ENCODE results near the gene CDKN2B.

CDKN2B gene

DNA sequence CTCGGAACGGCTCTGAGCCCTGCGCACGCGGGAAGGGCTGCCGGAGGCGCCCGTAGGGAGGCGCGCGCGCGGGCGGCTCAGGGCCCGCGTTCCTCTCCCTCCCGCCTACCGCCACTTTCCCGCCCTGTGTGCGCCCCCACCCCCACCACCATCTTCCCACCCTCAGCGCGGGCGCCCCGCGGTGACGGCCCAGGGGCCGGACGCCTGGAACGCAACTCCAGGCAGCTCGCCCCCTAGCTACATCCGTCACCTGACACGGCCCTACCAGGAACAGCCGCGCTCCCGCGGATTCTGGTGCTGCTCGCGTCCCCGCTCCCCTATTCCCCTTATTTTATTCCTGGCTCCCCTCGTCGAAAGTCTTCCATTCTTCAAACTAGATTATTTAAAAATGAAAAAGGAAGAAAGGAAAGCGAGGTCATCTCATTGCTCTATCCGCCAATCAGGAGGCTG, 14.5 kb downstream of the CDKN2B start, which contains the start of gene CDKN2B-AS1:
Gene CDKN2B-AS1, plus strand, starts transcription at position 236 of the 450 bp plus-strand sequence.
- TF ChIP-seq, protein P1, sequence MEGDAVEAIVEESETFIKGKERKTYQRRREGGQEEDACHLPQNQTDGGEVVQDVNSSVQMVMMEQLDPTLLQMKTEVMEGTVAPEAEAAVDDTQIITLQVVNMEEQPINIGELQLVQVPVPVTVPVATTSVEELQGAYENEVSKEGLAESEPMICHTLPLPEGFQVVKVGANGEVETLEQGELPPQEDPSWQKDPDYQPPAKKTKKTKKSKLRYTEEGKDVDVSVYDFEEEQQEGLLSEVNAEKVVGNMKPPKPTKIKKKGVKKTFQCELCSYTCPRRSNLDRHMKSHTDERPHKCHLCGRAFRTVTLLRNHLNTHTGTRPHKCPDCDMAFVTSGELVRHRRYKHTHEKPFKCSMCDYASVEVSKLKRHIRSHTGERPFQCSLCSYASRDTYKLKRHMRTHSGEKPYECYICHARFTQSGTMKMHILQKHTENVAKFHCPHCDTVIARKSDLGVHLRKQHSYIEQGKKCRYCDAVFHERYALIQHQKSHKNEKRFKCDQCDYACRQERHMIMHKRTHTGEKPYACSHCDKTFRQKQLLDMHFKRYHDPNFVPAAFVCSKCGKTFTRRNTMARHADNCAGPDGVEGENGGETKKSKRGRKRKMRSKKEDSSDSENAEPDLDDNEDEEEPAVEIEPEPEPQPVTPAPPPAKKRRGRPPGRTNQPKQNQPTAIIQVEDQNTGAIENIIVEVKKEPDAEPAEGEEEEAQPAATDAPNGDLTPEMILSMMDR (conservative IDR thresholded peaks at IDR 0.05; ENCODE audit: low read depth, low read length), result peak; percentile 12; the same call in 1 of the 2 replicates
- peak within 1 kb of the TSS; percentile 94 for H3K4me2 ChIP-seq
- H3K4me1 ChIP-seq (ENCODE audit: low read depth, poor library complexity, severe bottlenecking), result peaks cover 38% of the 10 kb centered on the region

DNA sequence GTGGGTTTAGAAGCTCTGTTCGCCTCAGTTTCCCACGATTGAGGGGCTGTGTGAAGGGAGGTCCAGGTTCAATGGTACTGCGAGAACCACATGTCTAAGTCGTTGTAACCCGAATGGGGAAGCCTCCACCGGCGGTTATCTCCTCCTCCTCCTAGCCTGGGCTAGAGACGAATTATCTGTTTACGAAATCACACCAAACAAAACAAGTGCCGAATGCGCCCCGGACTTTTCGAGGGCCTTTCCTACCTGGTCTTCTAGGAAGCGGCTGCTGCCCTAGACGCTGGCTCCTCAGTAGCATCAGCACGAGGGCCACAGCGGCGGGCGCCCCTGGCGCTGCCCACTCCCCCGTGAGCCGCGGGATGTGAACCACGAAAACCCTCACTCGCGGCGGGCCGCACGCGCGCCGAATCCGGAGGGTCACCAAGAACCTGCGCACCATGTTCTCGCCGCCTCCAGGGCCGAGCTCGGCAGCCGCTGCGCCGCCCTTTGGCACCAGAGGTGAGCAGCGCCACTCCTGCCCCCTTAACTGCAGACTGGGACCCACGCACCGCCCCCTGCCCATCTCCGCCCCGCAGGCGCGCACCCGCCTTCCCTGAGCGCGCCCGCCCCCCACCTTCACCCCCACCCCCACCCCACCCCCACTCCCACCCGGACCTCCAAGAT, 15.1 kb downstream of the CDKN2B start, which contains the start of gene CDKN2A:
Gene CDKN2A, minus strand, starts transcription at position 500 of the 663 bp plus-strand sequence.
- H3K27me3 ChIP-seq (ENCODE audit: insufficient read depth, low read depth), result no peaks in the 10 kb centered on the region
- peak within 1 kb of the TSS; percentile 99 for H3K9ac ChIP-seq
- H3K36me3 ChIP-seq (ENCODE audit: insufficient read depth), result peaks cover 17% of the 10 kb centered on the region; the same call in 1 of the 2 replicates
- 0 out of 2 replicates have a peak, but pooled peaks cover 10% of the 10 kb centered on the region for H4K20me1 ChIP-seq (ENCODE audit: insufficient read depth)
- TF ChIP-seq, protein P1 (conservative IDR thresholded peaks at IDR 0.05; ENCODE audit: low read depth, low read length), result no peak
- peaks cover 40% of the 10 kb centered on the region for H3K4me1 ChIP-seq (ENCODE audit: low read depth, poor library complexity, severe bottlenecking)
- H3K4me2 ChIP-seq, result peak within 1 kb of the TSS; percentile 94
- peak within 1 kb of the TSS; percentile 99 for H3K27ac ChIP-seq
- peaks cover 89% of the 10 kb centered on the region for H3K79me2 ChIP-seq (ENCODE audit: insufficient read depth, low read depth)
- H2AFZ ChIP-seq (ENCODE audit: low read depth), result peak within 1 kb of the TSS; percentile 58
- H3K4me3 ChIP-seq (IDR thresholded peaks at IDR 0.05; ENCODE audit: insufficient read depth, low read depth, low read length), result no peak within 1 kb of the TSS

More for the DNA sequence above, 14.5 kb downstream of the CDKN2B start, which contains the start of gene CDKN2B-AS1:
- Histone ChIP-seq H3K9ac (peak within 1 kb of the TSS; percentile 99), H3K79me2 (ENCODE audit: insufficient read depth, low read depth) (peaks cover 87% of the 10 kb centered on the region), H3K4me3 (IDR thresholded peaks at IDR 0.05; ENCODE audit: insufficient read depth, low read depth, low read length) (no peak within 1 kb of the TSS), H3K27me3 (ENCODE audit: insufficient read depth, low read depth) (no peaks in the 10 kb centered on the region), H2AFZ (ENCODE audit: low read depth) (peak within 1 kb of the TSS; percentile 58), H3K27ac (peak within 1 kb of the TSS; percentile 99), H3K36me3 (ENCODE audit: insufficient read depth) (peaks cover 17% of the 10 kb centered on the region; the same call in 1 of the 2 replicates), H4K20me1 (ENCODE audit: insufficient read depth) (0 out of 2 replicates have a peak, but pooled peaks cover 10% of the 10 kb centered on the region)

DNA sequence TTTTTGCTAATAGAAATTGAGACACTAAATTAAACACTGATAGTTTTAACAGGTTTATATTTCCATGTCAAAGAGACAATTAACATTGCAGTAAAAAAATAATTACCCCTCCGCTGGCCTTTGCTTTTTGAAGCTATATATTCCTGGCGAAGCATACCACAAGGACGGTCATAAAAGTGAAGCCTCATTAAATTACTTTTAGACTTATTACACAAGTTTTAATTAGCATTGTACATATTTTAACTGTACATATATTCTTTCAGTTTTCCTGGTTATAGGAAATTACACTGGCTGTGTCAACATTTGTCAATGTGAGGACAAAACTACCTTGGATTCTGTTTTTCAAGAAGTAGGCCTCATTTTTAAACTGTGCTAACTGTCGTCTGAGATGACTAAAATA, 16.1 kb downstream of the CDKN2B start:
- H3K36me3 ChIP-seq (ENCODE audit: insufficient read depth), result peaks cover 17% of the 10 kb centered on the region; the same call in 1 of the 2 replicates
- no peak overlapping the region for H3K4me3 ChIP-seq (IDR thresholded peaks at IDR 0.05; ENCODE audit: insufficient read depth, low read depth, low read length)
- peak overlapping the region; percentile 99 for H3K27ac ChIP-seq
- no peak overlapping the region for H2AFZ ChIP-seq (ENCODE audit: low read depth)
- peaks cover 40% of the 10 kb centered on the region for H3K4me1 ChIP-seq (ENCODE audit: low read depth, poor library complexity, severe bottlenecking)
- H4K20me1 ChIP-seq (ENCODE audit: insufficient read depth), result peaks cover 10% of the 10 kb centered on the region; the same call in 1 of the 2 replicates
- no peaks in the 10 kb centered on the region for H3K27me3 ChIP-seq (ENCODE audit: insufficient read depth, low read depth)
- TF ChIP-seq, protein P1 (conservative IDR thresholded peaks at IDR 0.05; ENCODE audit: low read depth, low read length), result no peak
- H3K4me2 ChIP-seq, result peak overlapping the region; percentile 94
- H3K9ac ChIP-seq, result peak overlapping the region; percentile 99
- peaks cover 90% of the 10 kb centered on the region for H3K79me2 ChIP-seq (ENCODE audit: insufficient read depth, low read depth)

- Histone ChIP-seq H3K4me3 (IDR thresholded peaks at IDR 0.05; ENCODE audit: insufficient read depth, low read depth, low read length) (no peak overlapping the region), H3K79me2 (ENCODE audit: insufficient read depth, low read depth) (peaks cover 90% of the 10 kb centered on the region), H3K27ac (peak overlapping the region; percentile 99), H4K20me1 (ENCODE audit: insufficient read depth) (peaks cover 10% of the 10 kb centered on the region; the same call in 1 of the 2 replicates), H3K4me1 (ENCODE audit: low read depth, poor library complexity, severe bottlenecking) (peaks cover 35% of the 10 kb centered on the region), H3K27me3 (ENCODE audit: insufficient read depth, low read depth) (no peaks in the 10 kb centered on the region), H3K36me3 (ENCODE audit: insufficient read depth) (peaks cover 17% of the 10 kb centered on the region; the same call in 1 of the 2 replicates), H2AFZ (ENCODE audit: low read depth) (no peak overlapping the region), H3K4me2 (peak overlapping the region; percentile 94), H3K9ac (peak overlapping the region; percentile 99)
- TF ChIP-seq, protein P1 (conservative IDR thresholded peaks at IDR 0.05; ENCODE audit: low read depth, low read length), result no peak
Observed at GRCh38 chr9:21991072-21991959, 17.8 kb downstream of the CDKN2B start.
